GM23338 (cell line): Measurements from ENCODE around the gene FHAD1. TPM values are rescaled to one million over a fixed set of nuclear protein-coding genes. Genes with fewer than 3 reads are reported as not detected.

Source experiments
- ATAC-seq: fragments of 200-7000 bp; cut with Tn5 transposase; 3 replicates; pipeline ENCODE4 v1.9.1; 2020
- DNase-seq: peaks from one replicate; pipeline ENCODE4 v3.0.0-alpha.2; 2015; ENCODE audit warnings: low spot score
- H2AFZ ChIP-seq: fragments of 200-600 bp; sonication (generic); 2 replicates; pipeline ENCODE4 v1.8.0; 2016; ENCODE audit warnings: antibody characterized with exemption, mild to moderate bottlenecking, moderate library complexity
- H3F3A ChIP-seq: fragments of 200-600 bp; sonication (generic); replicated peaks from 2 replicates; pipeline ENCODE4 v1.8.0; 2017; ENCODE audit warnings: antibody characterized with exemption, mixed run types, low read depth
- H3K27ac ChIP-seq: fragments of 200-600 bp; sonication (generic); 2 replicates; pipeline ENCODE4 v1.6.1; 2016; ENCODE audit warnings: low read depth
- H3K27me3 ChIP-seq: fragments of 200-600 bp; sonication (generic); 2 replicates; pipeline ENCODE4 v1.8.0; 2016; ENCODE audit warnings: mild to moderate bottlenecking, mixed run types, moderate library complexity; ENCODE audit not compliant: insufficient read depth
- H3K36me3 ChIP-seq: fragments of 200-600 bp; sonication (generic); 2 replicates; pipeline ENCODE4 v1.8.0; 2016; ENCODE audit warnings: mild to moderate bottlenecking; ENCODE audit not compliant: insufficient read depth
- H3K4me1 ChIP-seq: fragments of 200-600 bp; sonication (generic); 2 replicates; pipeline ENCODE4 v1.8.0; 2016; ENCODE audit warnings: mild to moderate bottlenecking, moderate library complexity; ENCODE audit not compliant: insufficient read depth
- H3K4me2 ChIP-seq: fragments of 200-600 bp; sonication (generic); 2 replicates; pipeline ENCODE4 v1.7.1; 2017; ENCODE audit warnings: mixed run types
- H3K4me3 ChIP-seq: fragments of 200-600 bp; sonication (generic); 2 replicates; pipeline ENCODE4 v1.6.1; 2016; ENCODE audit warnings: mixed run types
- H3K79me2 ChIP-seq: fragments of 200-600 bp; sonication (generic); replicated peaks from 2 replicates; pipeline ENCODE4 v1.8.0; 2017; ENCODE audit warnings: mild to moderate bottlenecking; ENCODE audit not compliant: insufficient read depth
- H3K9me2 ChIP-seq: fragments of 200-600 bp; sonication (generic); 2 replicates; pipeline ENCODE4 v1.8.0; 2017; ENCODE audit not compliant: insufficient read depth
- H4K20me1 ChIP-seq: fragments of 200-600 bp; sonication (generic); replicated peaks from 2 replicates; pipeline ENCODE4 v1.8.0; 2017; ENCODE audit warnings: mild to moderate bottlenecking; ENCODE audit not compliant: insufficient read depth
- H3K27ac Mint-ChIP-seq: 2 replicates; pipeline ENCODE4 v1.8.0; 2020; ENCODE audit warnings: inconsistent platforms, mild to moderate bottlenecking, moderate library complexity, mixed read lengths
- H3K27me3 Mint-ChIP-seq: 3 replicates; pipeline ENCODE4 v1.8.0; 2022; ENCODE audit warnings: low read depth, mild to moderate bottlenecking, moderate library complexity, mixed read lengths, inconsistent platforms; ENCODE audit not compliant: insufficient read depth, poor library complexity
- H3K36me3 Mint-ChIP-seq: 3 replicates; pipeline ENCODE4 v1.8.0; 2021; ENCODE audit warnings: low read depth, mild to moderate bottlenecking, inconsistent platforms, moderate library complexity, mixed read lengths
- H3K4me1 Mint-ChIP-seq: 3 replicates; pipeline ENCODE4 v1.8.0; 2020; ENCODE audit warnings: mild to moderate bottlenecking, inconsistent platforms, mixed read lengths
- H3K4me3 Mint-ChIP-seq: 3 replicates; pipeline ENCODE4 v1.8.0; 2021; ENCODE audit warnings: moderate library complexity, mild to moderate bottlenecking, inconsistent platforms, mixed read lengths
- H3K9me3 Mint-ChIP-seq: 3 replicates; pipeline ENCODE4 v1.8.0; 2020; ENCODE audit warnings: moderate library complexity, mild to moderate bottlenecking, inconsistent platforms, mixed read lengths
- CREB1 ChIP-seq: fragments of 250-450 bp; sonication (Bioruptor Pico); IDR thresholded peaks from 2 replicates; pipeline ENCODE4 v1.5.0; 2020; ENCODE audit warnings: low read depth, mild to moderate bottlenecking, moderate library complexity
- CTCF ChIP-seq, 2 experiments: fragments of 200-600 bp in 1 of 2; sonication (generic) in 1 of 2; conservative IDR thresholded peaks; 2 replicates each; pipeline versions ENCODE4 v1.5.1 to v1.6.1; 2016 to 2017; ENCODE audit warnings: antibody characterized with exemption in 2 of 2, low read depth in 2 of 2, mild to moderate bottlenecking in 2 of 2, moderate library complexity in 1 of 2
- ETS1 ChIP-seq: IDR thresholded peaks from 2 replicates; pipeline ENCODE4 v1.6.1; 2016; ENCODE audit warnings: antibody characterized with exemption
- EZH2 ChIP-seq: fragments of 200-600 bp; sonication (generic); IDR thresholded peaks from one replicate; pipeline ENCODE4 v1.8.0; 2017; ENCODE audit warnings: antibody characterized with exemption, mild to moderate bottlenecking, low read depth; ENCODE audit not compliant: unreplicated experiment
- EZH2phosphoT487 ChIP-seq: fragments of 200-600 bp; sonication (generic); IDR thresholded peaks from one replicate; pipeline ENCODE4 v1.8.1; 2018; ENCODE audit warnings: antibody characterized with exemption; ENCODE audit not compliant: unreplicated experiment
- JUNB ChIP-seq: IDR thresholded peaks from one replicate; pipeline ENCODE4 v1.6.1; 2016; ENCODE audit warnings: antibody characterized with exemption; ENCODE audit not compliant: unreplicated experiment
- STAT1 ChIP-seq: IDR thresholded peaks from one replicate; pipeline ENCODE4 v1.6.1; 2016; ENCODE audit warnings: antibody characterized with exemption; ENCODE audit not compliant: unreplicated experiment
- ZNF114 ChIP-seq: fragments of 250-450 bp; sonication (Bioruptor Pico); IDR thresholded peaks from 2 replicates; pipeline ENCODE4 v1.5.0; 2020; ENCODE audit warnings: mild to moderate bottlenecking, moderate library complexity
- ZNF331 ChIP-seq: fragments of 250-450 bp; sonication (Bioruptor Pico); IDR thresholded peaks from 2 replicates; pipeline ENCODE4 v1.5.0; 2020; ENCODE audit warnings: low read depth, mild to moderate bottlenecking, moderate library complexity
- ZNF462 ChIP-seq: fragments of 250-450 bp; sonication (Bioruptor Pico); IDR thresholded peaks from 2 replicates; pipeline ENCODE4 v1.5.0; 2020; ENCODE audit warnings: mild to moderate bottlenecking, moderate library complexity
- polyA plus RNA-seq: library from polyadenylated mRNA; unstranded; fragments of >200 nt; fragmentation: Nextera tagmentation; extraction: Ambion mirVana; gene quantifications from 2 replicates; pipeline ENCODE4 v1.2.1, GENCODE V29; 2016
- total RNA-seq: library from RNA; depleted of rRNA; stranded (reverse); fragments of >200 nt; shearing (Covaris generic); gene quantifications from 2 replicates; pipeline ENCODE4 v1.2.3, GENCODE V29; 2014

Gene FHAD1
- total and polyA plus RNA-seq, 2 experiments from 2014 or later: 1.8 to 3.3 TPM

- no peaks in the 10 kb centered on the region for H4K20me1 ChIP-seq
- no peak overlapping the region for H3K27ac ChIP-seq
- DNase-seq (no peak), ATAC-seq (no peak)
- H2AFZ ChIP-seq: no peak overlapping the region
- Mint-ChIP-seq H3K9me3 (peaks cover 6% of the 10 kb centered on the region; the same call in 1 of the 3 replicates), H3K36me3 (no peaks in the 10 kb centered on the region), H3K4me3 (no peak overlapping the region), H3K4me1 (peaks cover 29% of the 10 kb centered on the region), H3K27ac (no peak overlapping the region), H3K27me3 (peaks cover 7% of the 10 kb centered on the region)
- no peaks in the 10 kb centered on the region for H3K36me3 ChIP-seq
- H3K79me2 ChIP-seq: no peaks in the 10 kb centered on the region
- no peaks in the 10 kb centered on the region for H3F3A ChIP-seq
- H3K9me2 ChIP-seq: no peaks in the 10 kb centered on the region
- peaks cover 19% of the 10 kb centered on the region; the same call in 1 of the 2 replicates for H3K4me1 ChIP-seq
- no peak overlapping the region for H3K4me2 ChIP-seq
- no peak overlapping the region for H3K4me3 ChIP-seq
- no peaks in the 10 kb centered on the region for H3K27me3 ChIP-seq
- TF ChIP-seq ZNF331 (CRISPR knock-in tag) (no peak), EZH2phosphoT487 (no peak)
These were observed 73.2 kb downstream of the FHAD1 start for GRCh38 chr1:15320267-15320666.

GRCh38 chr1:15321601-15322000 is 74.6 kb downstream of the FHAD1 start:
- Histone ChIP-seq H3K27me3 (no peaks in the 10 kb centered on the region), H3K79me2 (no peaks in the 10 kb centered on the region), H3K4me3 (no peak overlapping the region), H2AFZ (no peak overlapping the region), H3K4me1 (peaks cover 22% of the 10 kb centered on the region; the same call in 1 of the 2 replicates), H4K20me1 (no peaks in the 10 kb centered on the region), H3K4me2 (no peak overlapping the region), H3F3A (no peaks in the 10 kb centered on the region), H3K27ac (no peak overlapping the region), H3K9me2 (no peaks in the 10 kb centered on the region; the same call in 1 of the 2 replicates), H3K36me3 (no peaks in the 10 kb centered on the region)
- DNase-seq: no peak
- ATAC-seq: no peak
- Mint-ChIP-seq H3K27me3 (peaks cover 7% of the 10 kb centered on the region), H3K36me3 (no peaks in the 10 kb centered on the region), H3K4me3 (no peak overlapping the region), H3K4me1 (peaks cover 32% of the 10 kb centered on the region), H3K9me3 (peaks cover 6% of the 10 kb centered on the region; the same call in 1 of the 3 replicates), H3K27ac (no peak overlapping the region)
- TF ChIP-seq CREB1: no peak
- no peak for TF ChIP-seq CTCF (conservative IDR thresholded peaks at IDR 0.05; ENCODE audit: low read depth in 2 of 2)
- TF ChIP-seq ZNF462 (CRISPR knock-in tag): no peak
- TF ChIP-seq ZNF331 (CRISPR knock-in tag): no peak
- no peak for TF ChIP-seq JUNB
- TF ChIP-seq ZNF114 (CRISPR knock-in tag): no peak
- TF ChIP-seq EZH2phosphoT487: no peak
- no peak for TF ChIP-seq EZH2
- no peak for TF ChIP-seq STAT1
- TF ChIP-seq ETS1: no peak
